ENCODE data around the gene ZNF230. TPM values are rescaled to one million over a fixed set of nuclear protein-coding genes. Genes with fewer than 3 reads are reported as not detected.

ZNF230 gene
- total and polyA plus RNA-seq, 9 of the 15 experiments (the other 6 are each of a cell fraction or from before 2014, with no cell fraction given): 1.3 to 4.0 (median 2.2) TPM

DNA sequence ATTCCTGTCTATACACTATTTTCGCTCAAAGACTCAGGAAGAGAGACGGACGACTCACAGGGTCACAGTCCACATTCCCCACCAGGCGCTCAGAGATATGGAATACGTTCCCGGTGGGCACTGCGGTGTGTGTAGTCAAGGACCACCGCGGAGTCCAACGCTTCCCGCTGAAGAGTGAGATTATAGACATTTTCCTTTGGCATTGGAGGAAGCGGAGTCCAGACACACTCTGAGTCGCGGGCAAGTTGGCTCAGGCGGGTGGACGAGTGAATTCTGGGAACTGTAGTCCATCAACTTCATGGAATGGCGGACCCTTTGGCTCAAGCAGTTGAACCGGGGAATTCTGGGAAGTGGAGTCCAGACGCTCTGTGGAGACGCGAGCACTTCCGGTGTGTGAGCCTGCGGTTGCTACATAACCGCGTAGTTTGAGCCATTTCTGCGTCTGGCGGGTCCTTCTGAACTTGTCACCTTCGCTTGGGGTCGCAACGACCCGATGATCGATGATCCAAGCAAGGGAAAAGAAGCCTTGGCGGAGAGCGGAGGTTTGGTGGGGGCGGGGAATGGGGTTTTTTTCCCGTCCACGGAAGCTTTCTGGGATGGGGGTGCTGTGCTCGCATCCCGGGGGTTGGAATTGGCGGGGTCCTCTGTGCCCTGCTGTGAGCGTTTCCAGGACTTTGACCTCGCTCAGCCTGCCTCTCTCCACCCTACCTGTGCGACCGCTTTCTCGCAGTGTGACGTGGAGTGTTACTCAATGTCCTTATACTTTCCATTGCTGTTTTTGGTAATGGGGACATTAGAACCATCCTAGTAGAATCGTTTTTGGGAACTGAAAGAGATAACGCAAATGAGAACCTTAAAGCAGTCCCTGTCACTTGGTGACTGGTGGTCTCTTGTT, at the start of gene ZNF230 (continued):
- TF ChIP-seq NCOA4 (IDR thresholded peaks at IDR 0.05; ENCODE audit: partially characterized antibody): no peak
- TF ChIP-seq, protein P1, sequence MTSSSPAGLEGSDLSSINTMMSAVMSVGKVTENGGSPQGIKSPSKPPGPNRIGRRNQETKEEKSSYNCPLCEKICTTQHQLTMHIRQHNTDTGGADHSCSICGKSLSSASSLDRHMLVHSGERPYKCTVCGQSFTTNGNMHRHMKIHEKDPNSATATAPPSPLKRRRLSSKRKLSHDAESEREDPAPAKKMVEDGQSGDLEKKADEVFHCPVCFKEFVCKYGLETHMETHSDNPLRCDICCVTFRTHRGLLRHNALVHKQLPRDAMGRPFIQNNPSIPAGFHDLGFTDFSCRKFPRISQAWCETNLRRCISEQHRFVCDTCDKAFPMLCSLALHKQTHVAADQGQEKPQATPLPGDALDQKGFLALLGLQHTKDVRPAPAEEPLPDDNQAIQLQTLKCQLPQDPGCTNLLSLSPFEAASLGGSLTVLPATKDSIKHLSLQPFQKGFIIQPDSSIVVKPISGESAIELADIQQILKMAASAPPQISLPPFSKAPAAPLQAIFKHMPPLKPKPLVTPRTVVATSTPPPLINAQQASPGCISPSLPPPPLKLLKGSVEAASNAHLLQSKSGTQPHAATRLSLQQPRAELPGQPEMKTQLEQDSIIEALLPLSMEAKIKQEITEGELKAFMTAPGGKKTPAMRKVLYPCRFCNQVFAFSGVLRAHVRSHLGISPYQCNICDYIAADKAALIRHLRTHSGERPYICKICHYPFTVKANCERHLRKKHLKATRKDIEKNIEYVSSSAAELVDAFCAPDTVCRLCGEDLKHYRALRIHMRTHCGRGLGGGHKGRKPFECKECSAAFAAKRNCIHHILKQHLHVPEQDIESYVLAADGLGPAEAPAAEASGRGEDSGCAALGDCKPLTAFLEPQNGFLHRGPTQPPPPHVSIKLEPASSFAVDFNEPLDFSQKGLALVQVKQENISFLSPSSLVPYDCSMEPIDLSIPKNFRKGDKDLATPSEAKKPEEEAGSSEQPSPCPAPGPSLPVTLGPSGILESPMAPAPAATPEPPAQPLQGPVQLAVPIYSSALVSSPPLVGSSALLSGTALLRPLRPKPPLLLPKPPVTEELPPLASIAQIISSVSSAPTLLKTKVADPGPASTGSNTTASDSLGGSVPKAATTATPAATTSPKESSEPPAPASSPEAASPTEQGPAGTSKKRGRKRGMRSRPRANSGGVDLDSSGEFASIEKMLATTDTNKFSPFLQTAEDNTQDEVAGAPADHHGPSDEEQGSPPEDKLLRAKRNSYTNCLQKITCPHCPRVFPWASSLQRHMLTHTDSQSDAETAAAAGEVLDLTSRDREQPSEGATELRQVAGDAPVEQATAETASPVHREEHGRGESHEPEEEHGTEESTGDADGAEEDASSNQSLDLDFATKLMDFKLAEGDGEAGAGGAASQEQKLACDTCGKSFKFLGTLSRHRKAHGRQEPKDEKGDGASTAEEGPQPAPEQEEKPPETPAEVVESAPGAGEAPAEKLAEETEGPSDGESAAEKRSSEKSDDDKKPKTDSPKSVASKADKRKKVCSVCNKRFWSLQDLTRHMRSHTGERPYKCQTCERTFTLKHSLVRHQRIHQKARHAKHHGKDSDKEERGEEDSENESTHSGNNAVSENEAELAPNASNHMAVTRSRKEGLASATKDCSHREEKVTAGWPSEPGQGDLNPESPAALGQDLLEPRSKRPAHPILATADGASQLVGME (CRISPR knock-in tag; IDR thresholded peaks at IDR 0.05): no peak
- no peak for TF ChIP-seq NCOA2 (IDR thresholded peaks at IDR 0.05; ENCODE audit: partially characterized antibody in 2 of 2)
- peak; percentile 42; the same call in 1 of the 2 replicates for TF ChIP-seq EHMT2 (IDR thresholded peaks at IDR 0.05)
- TF ChIP-seq, protein P2, sequence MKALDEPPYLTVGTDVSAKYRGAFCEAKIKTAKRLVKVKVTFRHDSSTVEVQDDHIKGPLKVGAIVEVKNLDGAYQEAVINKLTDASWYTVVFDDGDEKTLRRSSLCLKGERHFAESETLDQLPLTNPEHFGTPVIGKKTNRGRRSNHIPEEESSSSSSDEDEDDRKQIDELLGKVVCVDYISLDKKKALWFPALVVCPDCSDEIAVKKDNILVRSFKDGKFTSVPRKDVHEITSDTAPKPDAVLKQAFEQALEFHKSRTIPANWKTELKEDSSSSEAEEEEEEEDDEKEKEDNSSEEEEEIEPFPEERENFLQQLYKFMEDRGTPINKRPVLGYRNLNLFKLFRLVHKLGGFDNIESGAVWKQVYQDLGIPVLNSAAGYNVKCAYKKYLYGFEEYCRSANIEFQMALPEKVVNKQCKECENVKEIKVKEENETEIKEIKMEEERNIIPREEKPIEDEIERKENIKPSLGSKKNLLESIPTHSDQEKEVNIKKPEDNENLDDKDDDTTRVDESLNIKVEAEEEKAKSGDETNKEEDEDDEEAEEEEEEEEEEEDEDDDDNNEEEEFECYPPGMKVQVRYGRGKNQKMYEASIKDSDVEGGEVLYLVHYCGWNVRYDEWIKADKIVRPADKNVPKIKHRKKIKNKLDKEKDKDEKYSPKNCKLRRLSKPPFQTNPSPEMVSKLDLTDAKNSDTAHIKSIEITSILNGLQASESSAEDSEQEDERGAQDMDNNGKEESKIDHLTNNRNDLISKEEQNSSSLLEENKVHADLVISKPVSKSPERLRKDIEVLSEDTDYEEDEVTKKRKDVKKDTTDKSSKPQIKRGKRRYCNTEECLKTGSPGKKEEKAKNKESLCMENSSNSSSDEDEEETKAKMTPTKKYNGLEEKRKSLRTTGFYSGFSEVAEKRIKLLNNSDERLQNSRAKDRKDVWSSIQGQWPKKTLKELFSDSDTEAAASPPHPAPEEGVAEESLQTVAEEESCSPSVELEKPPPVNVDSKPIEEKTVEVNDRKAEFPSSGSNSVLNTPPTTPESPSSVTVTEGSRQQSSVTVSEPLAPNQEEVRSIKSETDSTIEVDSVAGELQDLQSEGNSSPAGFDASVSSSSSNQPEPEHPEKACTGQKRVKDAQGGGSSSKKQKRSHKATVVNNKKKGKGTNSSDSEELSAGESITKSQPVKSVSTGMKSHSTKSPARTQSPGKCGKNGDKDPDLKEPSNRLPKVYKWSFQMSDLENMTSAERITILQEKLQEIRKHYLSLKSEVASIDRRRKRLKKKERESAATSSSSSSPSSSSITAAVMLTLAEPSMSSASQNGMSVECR (CRISPR knock-in tag; IDR thresholded peaks at IDR 0.05): no peak
- TF ChIP-seq, protein P3, sequence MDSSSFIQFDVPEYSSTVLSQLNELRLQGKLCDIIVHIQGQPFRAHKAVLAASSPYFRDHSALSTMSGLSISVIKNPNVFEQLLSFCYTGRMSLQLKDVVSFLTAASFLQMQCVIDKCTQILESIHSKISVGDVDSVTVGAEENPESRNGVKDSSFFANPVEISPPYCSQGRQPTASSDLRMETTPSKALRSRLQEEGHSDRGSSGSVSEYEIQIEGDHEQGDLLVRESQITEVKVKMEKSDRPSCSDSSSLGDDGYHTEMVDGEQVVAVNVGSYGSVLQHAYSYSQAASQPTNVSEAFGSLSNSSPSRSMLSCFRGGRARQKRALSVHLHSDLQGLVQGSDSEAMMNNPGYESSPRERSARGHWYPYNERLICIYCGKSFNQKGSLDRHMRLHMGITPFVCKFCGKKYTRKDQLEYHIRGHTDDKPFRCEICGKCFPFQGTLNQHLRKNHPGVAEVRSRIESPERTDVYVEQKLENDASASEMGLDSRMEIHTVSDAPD (CRISPR knock-in tag; IDR thresholded peaks at IDR 0.05): no peak

Data from K562 (cell line).